IPS-20b (cell line): ENCODE data around the gene YY1AP1.
"Not testable (repeated sequence)": the region's sequence is repeated elsewhere in the genome, so short reads cannot be mapped to it uniquely, and the experiment has no call there.

Experiments
- H3K27ac ChIP-seq: one replicate; pipeline ENCODE4 v1.5.1; 2013; ENCODE audit warnings: low read length
- H3K27me3 ChIP-seq: 2 replicates; pipeline ENCODE4 v1.6.1; 2013; ENCODE audit warnings: mild to moderate bottlenecking, low read length, inconsistent platforms; ENCODE audit not compliant: insufficient read depth
- H3K36me3 ChIP-seq: 2 replicates; pipeline ENCODE4 v1.6.1; 2013; ENCODE audit warnings: low read depth, mild to moderate bottlenecking, inconsistent platforms, low read length, moderate library complexity; ENCODE audit not compliant: insufficient read depth
- H3K4me1 ChIP-seq: 2 replicates; pipeline ENCODE4 v1.6.1; 2013; ENCODE audit warnings: mild to moderate bottlenecking, control low read depth, inconsistent platforms, low read length, moderate library complexity; ENCODE audit not compliant: insufficient read depth
- H3K4me3 ChIP-seq: 2 replicates; pipeline ENCODE4 v1.5.1; 2013; ENCODE audit warnings: mild to moderate bottlenecking, low read length, inconsistent platforms
- H3K9ac ChIP-seq: 2 replicates; pipeline ENCODE4 v1.6.1; 2013; ENCODE audit warnings: low read depth, mild to moderate bottlenecking, inconsistent platforms, low read length, moderate library complexity
- H3K9me3 ChIP-seq: 2 replicates; pipeline ENCODE4 v1.6.1; 2013; ENCODE audit warnings: mild to moderate bottlenecking, low read depth, low read length, inconsistent platforms; ENCODE audit not compliant: insufficient read depth

YY1AP1 gene

GRCh38 chr1:155695072-155695471 lies 6.5 kb upstream of the YY1AP1 start:
- no peak overlapping the region for H3K27ac ChIP-seq
- H3K9me3 ChIP-seq: peaks cover 7% of the 10 kb centered on the region; the same call in 1 of the 2 replicates
- no peaks in the 10 kb centered on the region for H3K27me3 ChIP-seq
- peaks cover 7% of the 10 kb centered on the region; the same call in 1 of the 2 replicates for H3K4me1 ChIP-seq
- peaks cover 26% of the 10 kb centered on the region for H3K36me3 ChIP-seq
- H3K4me3 ChIP-seq: no peak overlapping the region
- no peak overlapping the region for H3K9ac ChIP-seq

DNA sequence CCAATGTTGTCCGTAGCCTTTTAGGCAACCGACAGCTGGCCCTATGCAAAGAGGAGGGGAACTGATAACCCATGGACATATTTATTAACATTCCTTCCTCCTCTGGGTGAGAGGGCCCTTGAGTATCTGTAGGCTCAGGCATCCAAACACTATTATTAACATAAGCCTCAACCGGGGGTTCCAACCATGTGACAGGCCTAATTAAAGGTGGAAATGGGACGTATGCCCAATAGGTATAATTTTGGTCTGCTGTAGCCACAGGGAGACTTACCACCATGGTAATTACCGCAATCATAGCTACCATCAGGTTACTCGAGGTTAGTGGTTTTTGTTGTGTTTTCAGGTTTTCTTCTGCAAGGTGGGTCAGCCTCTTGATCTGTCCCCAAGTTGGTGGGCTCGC lies 5.6 kb upstream of the YY1AP1 start:
- Histone ChIP-seq H3K4me1 (peaks cover 10% of the 10 kb centered on the region; the same call in 1 of the 2 replicates), H3K27ac (no peak overlapping the region), H3K9me3 (peaks cover 3% of the 10 kb centered on the region; the same call in 1 of the 2 replicates), H3K4me3 (no peak overlapping the region), H3K27me3 (no peaks in the 10 kb centered on the region), H3K9ac (no peak overlapping the region), H3K36me3 (peaks cover 26% of the 10 kb centered on the region)

GRCh38 chr1:155691992-155692528 lies 3.5 kb upstream of the YY1AP1 start:
- Histone ChIP-seq H3K9ac (no peak overlapping the region), H3K27me3 (no peaks in the 10 kb centered on the region), H3K9me3 (peaks cover 3% of the 10 kb centered on the region; the same call in 1 of the 2 replicates), H3K4me1 (peaks cover 3% of the 10 kb centered on the region; the same call in 1 of the 2 replicates), H3K4me3 (no peak overlapping the region), H3K36me3 (peaks cover 26% of the 10 kb centered on the region), H3K27ac (no peak overlapping the region)

GRCh38 chr1:155689081-155689607 lies 570 bp upstream of the YY1AP1 start, which contains the start of gene DAP3:
DAP3 (plus strand) TSS chr1:155689091; CDS start chr1:155709780, 20,689 bp downstream.
- not testable (repeated sequence) for H3K9me3 ChIP-seq, H3K4me1 ChIP-seq, H3K27me3 ChIP-seq
- Histone ChIP-seq H3K9ac (peak within 1 kb of the TSS; percentile 97), H3K27ac (peak within 1 kb of the TSS; percentile 91), H3K4me3 (peak within 1 kb of the TSS; percentile 97), H3K36me3 (peaks cover 26% of the 10 kb centered on the region)

GRCh38 chr1:155687705-155688323 lies 760 bp downstream of the YY1AP1 start:
- not testable (repeated sequence) for H3K9me3 ChIP-seq, H3K27me3 ChIP-seq, H3K4me1 ChIP-seq
- H3K36me3 ChIP-seq: peaks cover 19% of the 10 kb centered on the region
- peak overlapping the region; percentile 97 for H3K4me3 ChIP-seq
- peak overlapping the region; percentile 97 for H3K9ac ChIP-seq
- peak overlapping the region; percentile 91 for H3K27ac ChIP-seq

GRCh38 chr1:155681776-155682175 lies 6.8 kb downstream of the YY1AP1 start:
- Histone ChIP-seq H3K9me3 (no peaks in the 10 kb centered on the region), H3K36me3 (peaks cover 40% of the 10 kb centered on the region), H3K27ac (no peak overlapping the region), H3K9ac (no peak overlapping the region), H3K4me3 (no peak overlapping the region), H3K27me3 (no peaks in the 10 kb centered on the region), H3K4me1 (no peaks in the 10 kb centered on the region)

- no peak overlapping the region for H3K4me3 ChIP-seq
- H3K36me3 ChIP-seq: peaks cover 48% of the 10 kb centered on the region
- no peak overlapping the region for H3K27ac ChIP-seq
- H3K27me3 ChIP-seq: no peaks in the 10 kb centered on the region
- no peaks in the 10 kb centered on the region for H3K4me1 ChIP-seq
- no peaks in the 10 kb centered on the region for H3K9me3 ChIP-seq
- no peak overlapping the region for H3K9ac ChIP-seq
These were observed 8.0 kb downstream of the YY1AP1 start for GRCh38 chr1:155680531-155680930.

GRCh38 chr1:155678992-155679391 lies 9.6 kb downstream of the YY1AP1 start:
- H3K9ac ChIP-seq, H3K9me3 ChIP-seq: not testable (repeated sequence)

GRCh38 chr1:155678027-155678426 lies 10.5 kb downstream of the YY1AP1 start:
- H3K4me3 ChIP-seq: no peak overlapping the region
- H3K9ac ChIP-seq: no peak overlapping the region
- H3K36me3 ChIP-seq: peaks cover 66% of the 10 kb centered on the region
- H3K27ac ChIP-seq: no peak overlapping the region
- H3K9me3 ChIP-seq: no peaks in the 10 kb centered on the region
- H3K4me1 ChIP-seq: no peaks in the 10 kb centered on the region
- H3K27me3 ChIP-seq: no peaks in the 10 kb centered on the region

More at GRCh38 chr1:155678992-155679391, 9.6 kb downstream of the YY1AP1 start:
- H3K4me3 ChIP-seq, H3K4me1 ChIP-seq, H3K27me3 ChIP-seq, H3K27ac ChIP-seq: not testable (repeated sequence)
- H3K36me3 ChIP-seq: peaks cover 59% of the 10 kb centered on the region

GRCh38 chr1:155673003-155673402 lies 15.6 kb downstream of the YY1AP1 start:
- Histone ChIP-seq H3K27ac (no peak overlapping the region), H3K9me3 (no peaks in the 10 kb centered on the region), H3K4me1 (no peaks in the 10 kb centered on the region), H3K36me3 (peaks cover 86% of the 10 kb centered on the region), H3K4me3 (no peak overlapping the region), H3K9ac (no peak overlapping the region), H3K27me3 (no peaks in the 10 kb centered on the region)

DNA sequence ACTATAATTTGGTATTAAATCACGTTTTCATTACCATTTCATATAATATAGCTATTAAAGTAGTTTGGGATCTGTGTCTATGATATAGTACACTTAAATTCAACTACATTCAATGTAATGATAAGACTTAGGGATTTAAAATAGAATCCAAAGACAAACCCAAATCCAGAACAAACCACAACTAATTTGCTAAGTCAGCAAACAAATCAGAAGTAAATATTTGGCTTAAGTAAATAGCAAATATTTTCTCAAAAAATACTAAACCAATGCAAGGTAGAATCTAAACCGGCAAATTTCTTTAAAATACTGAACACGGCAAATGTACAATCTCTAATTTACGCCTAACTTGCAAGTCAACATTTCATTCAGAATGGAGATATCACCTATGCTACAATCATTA lies 16.8 kb downstream of the YY1AP1 start:
- Histone ChIP-seq H3K4me1 (no peaks in the 10 kb centered on the region), H3K4me3 (no peak overlapping the region), H3K27ac (no peak overlapping the region), H3K9ac (no peak overlapping the region), H3K9me3 (no peaks in the 10 kb centered on the region), H3K36me3 (peaks cover 85% of the 10 kb centered on the region), H3K27me3 (no peaks in the 10 kb centered on the region)
